Placental pericyte (primary cell): ENCODE results near the gene HES2. TPM values are rescaled to one million over a fixed set of nuclear protein-coding genes. Genes with fewer than 3 reads are reported as not detected.

ENCODE experiments used
- small RNA-seq: library from RNA; depleted of rRNA; stranded (forward); fragments of <200 nt; gene quantifications from one replicate; pipeline ENCODE3, GENCODE V24; 2012; ENCODE audit warnings: low replicate concordance
- total RNA-seq: library from RNA; depleted of rRNA; stranded (reverse); fragments of >200 nt; gene quantifications from 2 replicates; pipeline ENCODE4 v1.2.3, GENCODE V29; 2012

The HES2 gene
- 0.14 and 0.22 TPM in 2 replicates for total RNA-seq

GRCh38 chr1:6419804-6420453, at the start of gene HES2:
TSS of gene HES2 (minus strand) at chr1:6419919. CDS start at chr1:6419820, 99 bp downstream.

GRCh38 chr1:6466023-6466422, 46.3 kb upstream of the HES2 start, which contains the start of gene TNFRSF25:
TSS of gene TNFRSF25 (minus strand) at chr1:6466173. CDS start at chr1:6466107, 66 bp downstream.

GRCh38 chr1:6424619-6425593, 5.2 kb upstream of the HES2 start, which contains the start of gene ESPN:
TSS of gene ESPN (plus strand) at chr1:6424776. CDS start at chr1:6424956, 180 bp downstream.

GRCh38 chr1:6393400-6394187, 26.1 kb downstream of the HES2 start, which contains the start of gene ACOT7:
TSS of gene ACOT7 (minus strand) at chr1:6393767. CDS start at chr1:6393399, 368 bp downstream.

Small RNA genes within 50 kb of the gene (small RNA-seq; reads per million reads assigned to genes)
- not detected for gene MIR4252

Other genes with a start within 250 kb of the HES2 start
- under 0.01 and 0.14 TPM in 2 replicates for gene CHD5, start 239.6 kb downstream of the HES2 start, total RNA-seq
- 51.7 and 96.9 TPM in 2 replicates for gene RPL22, start 220.3 kb downstream of the HES2 start, total RNA-seq
- 24.9 and 27.2 TPM in 2 replicates for gene RNF207, start 213.8 kb downstream of the HES2 start, total RNA-seq
- gene ICMT, start 184.0 kb downstream of the HES2 start, total RNA-seq = 33.9 and 127 TPM in 2 replicates
- not detected in 2 replicates for gene HES3, start 175.7 kb downstream of the HES2 start, total RNA-seq
- gene GPR153, start 158.8 kb downstream of the HES2 start, total RNA-seq = 10.2 and 14.4 TPM in 2 replicates
- 56.1 and 57.3 TPM in 2 replicates for gene ACOT7, start 26.2 kb downstream of the HES2 start, total RNA-seq
- under 0.01 TPM in 1 of 2 replicates, not detected in the other for gene ESPN, start 4.9 kb upstream of the HES2 start, total RNA-seq
- 1.4 and 1.5 TPM in 2 replicates for gene TNFRSF25, start 46.3 kb upstream of the HES2 start, total RNA-seq
- gene PLEKHG5, start 71.7 kb upstream of the HES2 start, total RNA-seq = 2.8 and 7.2 TPM in 2 replicates
- gene NOL9, start 134.6 kb upstream of the HES2 start, total RNA-seq = 23.2 and 46.2 TPM in 2 replicates
- under 0.01 and 0.14 TPM in 2 replicates for gene TAS1R1, start 135.4 kb upstream of the HES2 start, total RNA-seq
- gene ZBTB48, start 160.1 kb upstream of the HES2 start, total RNA-seq = 11.5 and 14.4 TPM in 2 replicates
- gene KLHL21, start 182.9 kb upstream of the HES2 start, total RNA-seq = 46.5 and 46.6 TPM in 2 replicates
- 12.0 and 12.5 TPM in 2 replicates for gene PHF13, start 193.8 kb upstream of the HES2 start, total RNA-seq
- 11.5 and 16.4 TPM in 2 replicates for gene THAP3, start 204.9 kb upstream of the HES2 start, total RNA-seq